Endothelial cell of umbilical vein (primary cell): ENCODE data around the gene HCN1. TPM values are rescaled to one million over a fixed set of nuclear protein-coding genes. Genes with fewer than 3 reads are reported as not detected.

ENCODE experiments used
- BruUV-seq: library from RNA; stranded (reverse); fragments of 400-500 nt; replicated peaks from 2 replicates; lab custom pipeline; 2021; lab: Mats Ljungman, UMichigan
- CTCF ChIA-PET: fragments of 300-600, 350-600 bp; sonication (Branson Sonifier 250); formaldehyde crosslinking; loops from one replicate; lab custom pipeline; 2021; ENCODE audit warnings: antibody characterized with exemption, inconsistent platforms; lab: Charles Lee
- POLR2A ChIA-PET: fragments of 300-600, 350-600 bp; sonication (Branson Sonifier 250); formaldehyde crosslinking; loops from one replicate; lab custom pipeline; 2021; ENCODE audit warnings: antibody characterized with exemption, inconsistent platforms; lab: Charles Lee
- DNase-seq: peaks from one replicate; pipeline ENCODE4 v3.0.0-alpha.2; 2011; ENCODE audit warnings: low read depth, low spot score
- FAIRE-seq: peaks from 2 replicates; lab custom pipeline; 2011; peaks lifted over from hg19 to GRCh38; lab: Jason Lieb, UNC
- H2AFZ ChIP-seq: 2 replicates; pipeline ENCODE4 v1.6.0; 2012; ENCODE audit warnings: low read depth, low read length, control low read depth, inconsistent platforms
- H3K27ac ChIP-seq: 2 replicates; pipeline ENCODE4 v1.5.1; 2011; ENCODE audit warnings: low read depth, mild to moderate bottlenecking, control low read depth, low read length, moderate library complexity; ENCODE audit not compliant: insufficient read depth
- H3K27me3 ChIP-seq, 2 experiments: 2 replicates each; pipeline versions ENCODE4 v1.6.0 to v1.6.1; 2011; ENCODE audit warnings: low read length in 2 of 2, mixed read lengths in 1 of 2; ENCODE audit not compliant: control insufficient read depth in 2 of 2, insufficient read depth in 2 of 2
- H3K36me3 ChIP-seq, 2 experiments: 2 replicates in 1 of 2; 3 replicates in 1 of 2; pipeline ENCODE4 v1.5.1; 2011; ENCODE audit warnings: low read length in 2 of 2, mild to moderate bottlenecking in 1 of 2, moderate library complexity in 1 of 2; ENCODE audit not compliant: control insufficient read depth in 2 of 2, insufficient read depth in 2 of 2; ENCODE audit errors: extremely low read depth in 1 of 2
- H3K4me1 ChIP-seq: 3 replicates; pipeline ENCODE4 v1.5.1; 2011; ENCODE audit warnings: mild to moderate bottlenecking, low read length; ENCODE audit not compliant: control insufficient read depth, insufficient read depth; ENCODE audit errors: extremely low read depth
- H3K4me2 ChIP-seq: 2 replicates; pipeline ENCODE4 v1.6.1; 2011; ENCODE audit warnings: low read length, control low read depth, mixed read lengths; ENCODE audit not compliant: insufficient read depth
- H3K4me3 ChIP-seq, 3 experiments: fragments of 200-600 bp in 1 of 3; sonication (generic), shearing (Covaris generic) in 1 of 3; replicated peaks in 1 of 3; 2 replicates each; pipeline ENCODE4 v1.5.1; 2011 to 2016; ENCODE audit warnings: control low read depth in 3 of 3, low read length in 3 of 3, mild to moderate bottlenecking in 2 of 3, inconsistent platforms in 1 of 3, low read depth in 1 of 3, moderate library complexity in 1 of 3; ENCODE audit not compliant: insufficient read depth in 1 of 3
- H3K79me2 ChIP-seq: 2 replicates; pipeline ENCODE4 v1.6.0; 2012; ENCODE audit warnings: low read length, inconsistent platforms; ENCODE audit not compliant: control insufficient read depth, insufficient read depth
- H3K9ac ChIP-seq: replicated peaks from 2 replicates; pipeline ENCODE3; 2011; ENCODE audit warnings: low read length, control low read depth; ENCODE audit not compliant: insufficient read depth; ENCODE audit errors: extremely low read depth
- H3K9me1 ChIP-seq: replicated peaks from 3 replicates; pipeline ENCODE4 v1.6.0; 2011; ENCODE audit warnings: mild to moderate bottlenecking, low read length; ENCODE audit not compliant: control insufficient read depth, insufficient read depth; ENCODE audit errors: extremely low read depth
- H3K9me3 ChIP-seq: replicated peaks from 2 replicates; pipeline ENCODE4 v1.5.1; 2012; ENCODE audit warnings: low read length, inconsistent platforms; ENCODE audit not compliant: control insufficient read depth, insufficient read depth
- H4K20me1 ChIP-seq: replicated peaks from 2 replicates; pipeline ENCODE3; 2011; ENCODE audit warnings: mild to moderate bottlenecking, low read length; ENCODE audit not compliant: control insufficient read depth, insufficient read depth; ENCODE audit errors: extremely low read depth
- CTCF ChIP-seq, 2 donors: IDR thresholded peaks; 1 replicate in 1 of 2; 2 replicates in 1 of 2; pipeline ENCODE4 v1.5.1; 2011; ENCODE audit warnings: low read length in 2 of 2, mild to moderate bottlenecking in 2 of 2, moderate library complexity in 2 of 2, control low read depth in 1 of 2, inconsistent platforms in 1 of 2, low read depth in 1 of 2; ENCODE audit not compliant: insufficient read depth in 1 of 2; ENCODE audit errors: extremely low read depth in 1 of 2
- EZH2 ChIP-seq: IDR thresholded peaks from 2 replicates; pipeline ENCODE4 v1.6.1; 2012; ENCODE audit warnings: borderline replicate concordance, low read depth, mild to moderate bottlenecking, moderate library complexity, low read length, inconsistent platforms; ENCODE audit not compliant: severe bottlenecking
- FOS ChIP-seq: IDR thresholded peaks from 2 replicates; pipeline ENCODE4 v1.6.1; 2011; ENCODE audit warnings: mild to moderate bottlenecking, low read length, moderate library complexity, borderline replicate concordance; ENCODE audit not compliant: insufficient read depth
- GATA2 ChIP-seq: IDR thresholded peaks from 2 replicates; pipeline ENCODE4 v1.7.0; 2011; ENCODE audit warnings: low read depth, mild to moderate bottlenecking, moderate library complexity, mixed read lengths, low read length; ENCODE audit not compliant: insufficient read length, insufficient read depth
- JUN ChIP-seq: IDR thresholded peaks from 2 replicates; pipeline ENCODE4 v1.6.1; 2011; ENCODE audit warnings: borderline replicate concordance, low read depth; ENCODE audit not compliant: insufficient read length, insufficient read depth
- MAX ChIP-seq: IDR thresholded peaks from 2 replicates; pipeline ENCODE4 v1.6.1; 2011; ENCODE audit not compliant: insufficient read depth, insufficient read length
- MYC ChIP-seq: IDR thresholded peaks from one replicate; pipeline ENCODE4 v1.6.1; 2011; ENCODE audit warnings: mild to moderate bottlenecking, low read depth, low read length
- POLR2A ChIP-seq: IDR thresholded peaks from 2 replicates; pipeline ENCODE4 v1.6.1; 2012; ENCODE audit warnings: low read depth, mild to moderate bottlenecking, control low read depth, low read length
- POLR2AphosphoS5 ChIP-seq: IDR thresholded peaks from 2 replicates; pipeline ENCODE4 v1.6.1; 2012; ENCODE audit warnings: low read depth, mild to moderate bottlenecking, control low read depth, low read length, moderate library complexity; ENCODE audit not compliant: insufficient read depth
- dilution Hi-C: fragments of 300-500 bp; cut with MboI; formaldehyde crosslinking; loops from one replicate; pipeline ENCODE4 v1.15.0; 2019; ENCODE audit warnings: low sequenced_read_pairs; ENCODE audit not compliant: extremely low pct_ligation_motif_present
- intact Hi-C: fragments of 100-400 bp; cut with micrococcal nuclease; formaldehyde crosslinking; loops from one replicate; pipeline ENCODE4 v1.10.0; 2022
- polyA plus RNA-seq, 4 experiments: library from polyadenylated mRNA; depleted of rRNA in 3 of 4; stranded (reverse) in 3 of 4; unstranded in 1 of 4; fragments of >200 nt; gene quantifications; 2 replicates each; pipeline versions ENCODE4 v1.2.1 to v1.2.3, GENCODE V29; 2011 to 2012; ENCODE audit warnings: missing spikeins in 1 of 4
- total RNA-seq: library from RNA; stranded (reverse); gene quantifications from 2 replicates; pipeline ENCODE4 v1.2.3, GENCODE V29; 2021

The HCN1 gene
- total and polyA plus RNA-seq, 2 donors (not counting 3 experiments of a cell fraction or from before 2014, with no cell fraction given), result not detected

GRCh38 chr5:45542421-45542820 lies 153.8 kb downstream of the HCN1 start:
- no peaks in the 10 kb centered on the region for H4K20me1 ChIP-seq
- H3K79me2 ChIP-seq, result no peaks in the 10 kb centered on the region
- no peak overlapping the region for H3K9ac ChIP-seq
- H3K9me1 ChIP-seq, result no peaks in the 10 kb centered on the region
- no peaks in the 10 kb centered on the region for H3K27me3 ChIP-seq
- no peak overlapping the region for H3K4me3 ChIP-seq
- CTCF ChIA-PET, result no interaction called here
- TF ChIP-seq FOS (no peak), EZH2 (no peak), POLR2AphosphoS5 (no peak), POLR2A (no peak), CTCF (IDR thresholded peaks at IDR 0.05; ENCODE audit: extremely low read depth in 1 of 2, insufficient read depth in 1 of 2, low read depth in 1 of 2, low read length in 2 of 2) (no peak), GATA2 (no peak), MAX (no peak), JUN (no peak), MYC (no peak)
- BruUV-seq, result no TSS peak
- POLR2A ChIA-PET, result no interaction called here
- H3K9me3 ChIP-seq, result no peaks in the 10 kb centered on the region
- H2AFZ ChIP-seq, result no peak overlapping the region
- H3K27ac ChIP-seq, result no peak overlapping the region
- no peaks in the 10 kb centered on the region for H3K36me3 ChIP-seq
- intact Hi-C loops (no loop called here), dilution Hi-C loops (no loop called here)
- no peak for DNase-seq
- FAIRE-seq, result no peak
- H3K4me2 ChIP-seq, result no peak overlapping the region
- no peaks in the 10 kb centered on the region for H3K4me1 ChIP-seq
